Activated CD4-positive, alpha-beta T cell treated with anti-CD3 and anti-CD28 coated beads, Interleukin-2, amount 10 ng/mL, durations not matched to agents 24 days and 14 days (primary cell): ENCODE data around the gene HMOX2. TPM values are rescaled to one million over a fixed set of nuclear protein-coding genes. Genes with fewer than 3 reads are reported as not detected.
A peak's percentile ranks its signal among the peaks of the same experiment; 100 is the strongest.

Source experiments
- DNase-seq: peaks from one replicate; pipeline ENCODE4 v3.0.0; 2022
- H3K27ac Mint-ChIP-seq: one replicate; pipeline ENCODE4 v1.8.0; 2022; ENCODE audit warnings: mild to moderate bottlenecking, mixed read lengths
- H3K27me3 Mint-ChIP-seq: one replicate; pipeline ENCODE4 v1.8.0; 2022; ENCODE audit warnings: mixed read lengths
- H3K36me3 Mint-ChIP-seq: one replicate; pipeline ENCODE4 v1.8.0; 2022; ENCODE audit warnings: low read depth, mild to moderate bottlenecking, mixed read lengths
- H3K4me1 Mint-ChIP-seq: one replicate; pipeline ENCODE4 v1.8.0; 2021; ENCODE audit warnings: mixed read lengths
- H3K4me3 Mint-ChIP-seq: one replicate; pipeline ENCODE4 v1.8.0; 2022; ENCODE audit warnings: mild to moderate bottlenecking, moderate library complexity, mixed read lengths
- H3K9me3 Mint-ChIP-seq: one replicate; pipeline ENCODE4 v1.8.0; 2021; ENCODE audit warnings: mixed read lengths
- intact Hi-C: fragments of 100-400 bp; cut with micrococcal nuclease; formaldehyde crosslinking; loops from one replicate; pipeline ENCODE4 v1.15.1; 2023
- total RNA-seq: library from RNA; stranded (reverse); gene quantifications from 2 replicates; pipeline ENCODE4 v1.2.3, GENCODE V29; 2022

HMOX2 gene, protein sequence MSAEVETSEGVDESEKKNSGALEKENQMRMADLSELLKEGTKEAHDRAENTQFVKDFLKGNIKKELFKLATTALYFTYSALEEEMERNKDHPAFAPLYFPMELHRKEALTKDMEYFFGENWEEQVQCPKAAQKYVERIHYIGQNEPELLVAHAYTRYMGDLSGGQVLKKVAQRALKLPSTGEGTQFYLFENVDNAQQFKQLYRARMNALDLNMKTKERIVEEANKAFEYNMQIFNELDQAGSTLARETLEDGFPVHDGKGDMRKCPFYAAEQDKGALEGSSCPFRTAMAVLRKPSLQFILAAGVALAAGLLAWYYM
- total RNA-seq, result 64.3 and 70.0 TPM in 2 replicates

DNA sequence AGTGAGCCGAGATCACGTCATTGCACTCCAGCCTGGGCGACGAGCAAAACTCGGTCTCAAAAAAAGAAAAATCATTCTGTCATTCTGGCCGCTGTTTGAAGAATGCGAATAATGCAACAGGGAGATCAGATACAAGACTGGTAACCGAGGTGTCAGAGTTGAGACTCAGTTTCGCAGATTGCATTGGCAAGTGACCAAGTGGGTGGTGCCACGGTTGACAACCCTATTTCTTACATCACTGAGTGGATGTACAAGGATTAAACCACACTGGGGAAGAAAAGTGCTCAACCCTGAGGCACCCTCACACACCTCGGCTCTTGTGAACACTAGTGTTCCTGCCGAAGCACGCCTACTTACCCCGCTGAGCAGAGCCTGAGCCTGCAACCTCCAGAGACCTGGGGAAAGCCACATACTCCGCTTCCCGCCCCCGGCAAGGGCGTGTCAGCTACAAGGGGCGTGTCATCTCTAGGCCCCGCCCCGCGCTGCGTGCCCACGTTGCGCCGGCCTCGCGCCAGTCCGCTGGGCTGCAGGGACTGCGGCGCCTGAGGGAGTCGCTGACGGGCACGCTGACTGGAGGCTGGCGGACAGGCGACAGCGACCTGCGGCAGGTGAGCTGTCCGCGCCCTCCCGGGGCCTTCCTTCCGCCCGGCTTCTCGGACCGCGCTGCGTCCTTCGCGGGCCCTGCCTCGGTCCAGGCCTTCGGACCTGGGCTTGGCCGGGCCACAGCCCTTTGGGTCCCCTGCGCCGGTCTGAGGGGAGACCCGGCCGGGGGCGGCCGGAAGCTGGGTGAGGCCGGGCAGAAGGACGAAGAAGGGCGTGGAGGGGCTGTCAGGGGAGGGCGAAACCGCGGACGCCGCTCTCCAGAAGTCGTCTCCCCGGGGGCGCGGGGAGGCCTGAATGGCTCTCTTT lies at the start of gene HMOX2:
Gene HMOX2, plus strand, starts transcription at position 519 of the 909 bp plus-strand sequence. CDS start 29,127 bp downstream, outside the sequence.
- Mint-ChIP-seq H3K27ac (peak within 1 kb of the TSS; percentile 82), H3K27me3 (no peaks in the 10 kb centered on the region), H3K4me1 (peaks cover 29% of the 10 kb centered on the region), H3K4me3 (peak within 1 kb of the TSS; percentile 92), H3K9me3 (no peaks in the 10 kb centered on the region), H3K36me3 (peaks cover 15% of the 10 kb centered on the region)
- DNase-seq, result peak; percentile 99
- intact Hi-C loops, result loop anchor here (1.0 to 10.0 kb wide), 5 partner anchors 29 to 140 kb away; partner anchors contain the start of genes CDIP1 and PAM16

DNA sequence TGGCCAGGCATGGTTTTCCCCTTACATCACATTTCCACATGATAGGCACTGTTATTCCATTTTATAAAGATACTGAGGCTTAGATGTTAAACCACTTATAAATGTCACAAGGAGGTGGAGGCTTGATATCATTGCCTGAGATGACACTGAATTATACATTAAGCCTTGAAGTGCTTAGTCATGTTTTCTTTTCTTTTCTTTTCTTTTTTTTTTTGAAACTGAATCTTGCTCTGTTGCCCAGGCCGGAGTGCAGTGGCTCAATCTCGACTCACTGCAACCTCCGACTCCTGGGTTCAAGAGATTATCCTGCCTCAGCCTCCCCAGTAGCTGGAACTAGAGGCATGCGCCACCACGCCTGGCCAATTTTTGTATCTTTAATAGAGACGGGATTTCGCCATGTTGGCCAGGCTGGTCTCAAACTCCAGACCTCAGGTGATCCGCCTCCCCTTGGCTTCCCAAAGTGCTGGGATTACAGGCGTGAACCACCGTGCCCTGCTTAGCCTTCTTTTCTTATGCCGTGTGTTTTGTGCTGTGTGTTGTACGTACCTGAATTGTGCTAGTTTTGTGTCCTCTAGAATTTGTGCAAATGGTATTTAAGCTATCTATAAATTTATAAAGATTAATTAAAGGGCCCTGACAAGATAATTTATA lies 49.4 kb upstream of the HMOX2 start:
- Mint-ChIP-seq H3K9me3 (no peaks in the 10 kb centered on the region), H3K27me3 (peaks cover 3% of the 10 kb centered on the region), H3K4me1 (peaks cover 29% of the 10 kb centered on the region), H3K27ac (peak overlapping the region; percentile 100), H3K36me3 (peaks cover 37% of the 10 kb centered on the region), H3K4me3 (peak overlapping the region; percentile 100)
- no peak for DNase-seq
- intact Hi-C loops, result loop anchor here (1.0 to 5.0 kb wide), 3 partner anchors 49 to 185 kb away; partner anchors contain the start of genes CDIP1, HMOX2 and UBALD1

DNA sequence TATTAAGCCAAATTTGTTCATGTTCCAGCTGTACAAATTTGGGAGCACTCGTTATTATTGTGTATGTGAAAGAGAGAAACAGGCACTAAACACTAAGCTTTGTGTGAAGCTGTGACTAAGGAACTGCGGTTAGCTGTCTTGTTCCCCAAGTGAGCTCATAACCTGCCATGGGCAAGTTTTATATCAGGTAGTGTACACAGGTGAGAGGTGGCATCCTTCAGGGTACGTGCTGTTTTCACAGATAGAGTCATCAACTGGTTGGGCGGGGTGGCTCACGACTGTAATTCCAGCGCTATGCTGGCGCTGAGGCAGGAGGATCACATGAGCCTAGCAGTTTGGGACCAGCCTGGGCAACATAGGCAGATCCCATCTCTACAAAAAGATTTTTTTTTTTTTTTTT lies 47.7 kb upstream of the HMOX2 start:
- Mint-ChIP-seq H3K27me3 (peaks cover 3% of the 10 kb centered on the region), H3K36me3 (peaks cover 43% of the 10 kb centered on the region), H3K4me1 (peaks cover 29% of the 10 kb centered on the region), H3K27ac (peak overlapping the region; percentile 13), H3K9me3 (no peaks in the 10 kb centered on the region), H3K4me3 (peak overlapping the region; percentile 35)
- DNase-seq, result no peak
- intact Hi-C loops, result loop anchor here (5.0 kb wide), 2 partner anchors 109 to 184 kb away; partner anchors contain the start of genes CDIP1 and UBALD1

DNA sequence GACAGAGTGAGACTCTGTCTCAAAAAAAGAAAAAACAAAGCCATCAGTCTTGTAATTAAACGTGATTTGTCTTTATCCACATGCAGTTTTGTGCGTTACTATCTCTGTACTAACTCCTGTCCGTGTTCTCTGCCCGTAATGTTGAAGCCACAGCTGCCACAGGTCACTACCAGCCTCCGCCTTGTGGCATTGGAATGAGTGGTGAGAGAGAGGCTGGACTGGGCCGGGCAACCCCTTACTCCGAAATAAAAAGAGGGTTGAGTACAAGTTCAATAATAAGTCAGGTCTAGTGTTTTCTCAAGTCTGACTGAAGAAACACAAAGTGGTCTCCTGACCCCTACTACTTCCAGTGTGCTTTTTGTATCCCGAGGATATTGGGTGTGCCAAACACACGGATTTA lies 45.2 kb upstream of the HMOX2 start:
- Mint-ChIP-seq H3K4me1 (peaks cover 29% of the 10 kb centered on the region), H3K9me3 (no peaks in the 10 kb centered on the region), H3K27me3 (no peaks in the 10 kb centered on the region), H3K36me3 (peaks cover 52% of the 10 kb centered on the region), H3K4me3 (no peak overlapping the region), H3K27ac (no peak overlapping the region)
- intact Hi-C loops, result no loop called here
- DNase-seq, result no peak

DNA sequence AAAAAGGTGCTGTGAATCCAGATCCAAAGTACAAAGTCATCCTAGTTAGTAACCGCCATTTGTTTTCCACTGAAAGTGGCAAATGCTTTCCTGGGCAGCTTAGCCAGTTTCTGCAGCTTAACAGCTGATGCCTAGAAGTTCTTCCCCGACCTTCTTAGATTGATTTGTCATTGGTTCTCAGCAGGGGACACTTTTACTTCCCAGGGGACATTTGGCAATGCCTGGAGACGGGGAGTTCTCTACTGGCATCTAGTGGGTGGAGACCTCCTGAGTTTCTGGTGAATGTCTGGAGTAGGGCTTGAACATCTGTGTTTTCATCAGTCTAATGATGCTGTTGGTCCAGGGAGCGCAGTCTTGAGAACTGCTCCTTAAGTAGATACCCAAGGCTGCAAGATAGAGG lies 43.0 kb upstream of the HMOX2 start:
- Mint-ChIP-seq H3K9me3 (no peaks in the 10 kb centered on the region), H3K4me1 (peaks cover 16% of the 10 kb centered on the region), H3K4me3 (no peak overlapping the region), H3K27me3 (no peaks in the 10 kb centered on the region), H3K27ac (no peak overlapping the region), H3K36me3 (peaks cover 52% of the 10 kb centered on the region)
- intact Hi-C loops, result no loop called here
- no peak for DNase-seq

DNA sequence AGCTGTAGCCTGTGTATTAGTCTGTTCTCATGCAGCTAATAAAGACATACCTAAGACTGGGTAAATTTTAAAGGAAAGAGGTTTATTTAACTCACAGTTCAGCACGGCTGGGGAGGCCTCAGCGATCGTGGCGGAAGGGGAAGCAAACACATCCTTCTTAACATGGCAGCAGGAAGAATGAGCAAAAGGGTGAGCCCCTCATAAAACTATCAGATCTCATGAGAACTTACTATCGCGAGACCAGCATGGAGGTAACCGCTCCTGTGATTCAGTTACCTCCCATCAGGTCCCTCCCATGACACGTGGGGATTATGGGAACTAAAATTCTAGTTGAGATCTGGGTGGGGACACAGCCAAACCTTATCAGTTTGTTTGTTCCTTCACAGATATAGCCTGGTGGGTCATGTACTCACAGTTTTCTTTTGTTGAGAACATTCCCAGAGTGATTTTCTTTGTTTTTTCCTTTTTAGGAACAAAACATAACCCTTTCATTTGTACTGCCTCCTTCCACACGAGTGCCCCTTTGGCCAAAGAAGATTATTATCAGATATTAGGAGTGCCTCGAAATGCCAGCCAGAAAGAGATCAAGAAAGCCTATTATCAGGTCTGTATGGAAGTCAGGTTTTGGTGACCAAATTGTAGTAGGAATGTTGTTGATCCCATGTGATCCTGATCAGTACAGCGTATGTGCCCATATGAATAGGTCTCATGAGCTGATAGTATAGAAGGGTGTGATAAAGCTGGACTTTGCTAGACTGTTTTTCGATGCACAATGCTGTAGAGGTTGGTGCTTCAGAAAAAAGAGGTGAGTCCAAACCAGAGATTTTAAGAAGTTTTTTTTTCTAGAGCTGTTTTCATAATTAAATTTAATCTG lies 42.0 kb upstream of the HMOX2 start:
- no peaks in the 10 kb centered on the region for H3K9me3 Mint-ChIP-seq
- DNase-seq, result no peak
- peaks cover 53% of the 10 kb centered on the region for H3K36me3 Mint-ChIP-seq
- intact Hi-C loops, result no loop called here
- peaks cover 13% of the 10 kb centered on the region for H3K4me1 Mint-ChIP-seq
- no peak overlapping the region for H3K27ac Mint-ChIP-seq
- no peak overlapping the region for H3K4me3 Mint-ChIP-seq
- H3K27me3 Mint-ChIP-seq, result no peaks in the 10 kb centered on the region

DNA sequence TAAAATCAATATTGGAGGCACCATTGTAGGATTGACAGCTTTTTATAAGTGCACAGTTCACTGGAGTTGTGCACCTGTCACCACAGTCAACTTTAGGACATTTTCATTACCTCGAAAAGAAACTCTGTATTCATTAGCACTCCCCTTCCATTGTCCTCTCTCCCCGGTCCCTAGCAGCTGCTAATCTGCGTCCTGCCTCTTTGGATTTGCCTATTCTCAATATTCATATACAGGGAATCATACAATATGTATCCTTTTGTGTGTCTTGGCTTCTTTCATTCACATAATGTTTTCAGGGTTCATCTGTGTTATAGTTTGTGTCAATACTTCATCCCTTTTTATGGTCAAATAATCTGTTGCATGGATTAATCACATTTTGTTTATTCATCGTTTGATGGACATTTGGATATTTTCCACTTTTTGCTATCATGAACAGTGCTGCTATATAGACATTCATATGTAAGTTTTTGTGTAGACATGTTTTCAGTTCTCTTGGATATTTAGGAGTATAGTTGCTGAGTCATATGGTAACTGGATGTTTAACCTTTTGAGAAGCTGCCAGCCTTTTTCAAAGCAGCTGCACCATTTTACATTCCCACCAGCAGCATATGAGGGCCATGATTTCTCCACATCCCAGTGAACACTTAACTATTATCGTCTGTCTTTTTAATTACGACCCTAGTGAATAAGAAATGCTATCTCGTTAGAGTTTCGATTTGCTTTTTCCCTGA lies 40.7 kb upstream of the HMOX2 start:
- no peak overlapping the region for H3K27ac Mint-ChIP-seq
- peaks cover 53% of the 10 kb centered on the region for H3K36me3 Mint-ChIP-seq
- H3K4me3 Mint-ChIP-seq, result no peak overlapping the region
- H3K9me3 Mint-ChIP-seq, result no peaks in the 10 kb centered on the region
- peaks cover 13% of the 10 kb centered on the region for H3K4me1 Mint-ChIP-seq
- intact Hi-C loops, result no loop called here
- H3K27me3 Mint-ChIP-seq, result no peaks in the 10 kb centered on the region
- no peak for DNase-seq

DNA sequence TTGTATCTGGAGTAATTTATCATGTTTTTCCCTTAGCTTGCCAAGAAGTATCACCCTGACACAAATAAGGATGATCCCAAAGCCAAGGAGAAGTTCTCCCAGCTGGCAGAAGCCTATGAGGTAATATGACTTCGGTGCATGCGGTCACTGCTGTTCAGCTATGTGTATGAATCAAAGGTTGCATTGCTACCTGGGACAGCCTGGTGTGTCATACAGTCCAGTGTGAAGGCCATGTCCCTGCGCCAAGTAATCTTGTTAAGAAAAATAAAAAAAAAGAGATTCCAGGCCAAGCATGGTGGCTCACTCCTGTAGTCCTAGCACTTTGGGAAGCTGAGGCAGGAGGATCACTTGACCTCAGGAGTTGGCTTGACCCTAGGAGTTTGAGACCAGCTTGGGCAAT lies 38.8 kb upstream of the HMOX2 start:
- no peak for DNase-seq
- intact Hi-C loops, result no loop called here
- no peak overlapping the region for H3K4me3 Mint-ChIP-seq
- peaks cover 55% of the 10 kb centered on the region for H3K36me3 Mint-ChIP-seq
- H3K4me1 Mint-ChIP-seq, result peaks cover 13% of the 10 kb centered on the region
- H3K27me3 Mint-ChIP-seq, result no peaks in the 10 kb centered on the region
- H3K27ac Mint-ChIP-seq, result no peak overlapping the region
- H3K9me3 Mint-ChIP-seq, result no peaks in the 10 kb centered on the region

DNA sequence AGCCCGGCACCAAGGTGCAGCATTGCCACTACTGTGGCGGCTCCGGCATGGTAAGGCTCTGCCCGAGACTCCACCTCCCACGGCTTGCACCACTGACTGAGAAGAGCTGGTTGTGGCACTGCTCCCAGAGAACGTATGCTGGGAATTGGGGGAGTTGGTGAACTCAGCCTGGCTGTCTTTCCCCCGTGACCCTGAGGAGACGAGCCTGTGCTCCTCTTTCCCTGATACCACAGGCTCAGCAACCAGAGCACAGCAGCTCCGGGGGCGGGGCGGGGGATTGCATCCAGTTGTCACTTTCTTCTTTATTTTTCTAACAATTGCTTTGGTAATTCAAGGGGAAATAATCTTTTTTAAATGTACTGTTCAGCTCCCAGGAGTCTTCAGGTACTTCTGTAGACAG lies 33.8 kb upstream of the HMOX2 start:
- H3K36me3 Mint-ChIP-seq, result peaks cover 65% of the 10 kb centered on the region
- H3K27ac Mint-ChIP-seq, result no peak overlapping the region
- no peaks in the 10 kb centered on the region for H3K9me3 Mint-ChIP-seq
- DNase-seq, result no peak
- no peak overlapping the region for H3K4me3 Mint-ChIP-seq
- H3K4me1 Mint-ChIP-seq, result no peaks in the 10 kb centered on the region
- intact Hi-C loops, result no loop called here
- H3K27me3 Mint-ChIP-seq, result no peaks in the 10 kb centered on the region

DNA sequence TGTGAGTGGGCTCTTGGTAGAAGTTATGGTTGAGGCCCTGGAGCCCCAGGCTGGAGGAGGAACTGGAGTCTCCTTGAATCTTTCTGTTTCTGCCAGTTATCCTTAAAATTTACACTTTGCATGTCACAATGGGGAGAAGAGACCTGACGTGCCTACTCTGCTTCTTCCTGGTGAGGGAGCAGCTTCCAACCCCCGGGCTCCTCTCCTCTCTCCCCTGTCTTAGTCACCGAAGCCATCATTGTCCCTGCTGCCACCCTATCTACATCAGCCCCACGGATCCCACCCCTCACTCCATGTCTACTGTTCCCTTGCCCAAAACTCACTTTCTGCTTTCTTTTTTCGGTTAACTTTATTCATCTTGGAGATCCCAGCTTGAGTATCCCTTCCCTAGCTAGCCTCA lies 32.9 kb upstream of the HMOX2 start:
- Mint-ChIP-seq H3K4me3 (no peak overlapping the region), H3K4me1 (no peaks in the 10 kb centered on the region), H3K27ac (no peak overlapping the region), H3K9me3 (no peaks in the 10 kb centered on the region), H3K36me3 (peaks cover 67% of the 10 kb centered on the region), H3K27me3 (no peaks in the 10 kb centered on the region)
- intact Hi-C loops, result no loop called here
- no peak for DNase-seq

DNA sequence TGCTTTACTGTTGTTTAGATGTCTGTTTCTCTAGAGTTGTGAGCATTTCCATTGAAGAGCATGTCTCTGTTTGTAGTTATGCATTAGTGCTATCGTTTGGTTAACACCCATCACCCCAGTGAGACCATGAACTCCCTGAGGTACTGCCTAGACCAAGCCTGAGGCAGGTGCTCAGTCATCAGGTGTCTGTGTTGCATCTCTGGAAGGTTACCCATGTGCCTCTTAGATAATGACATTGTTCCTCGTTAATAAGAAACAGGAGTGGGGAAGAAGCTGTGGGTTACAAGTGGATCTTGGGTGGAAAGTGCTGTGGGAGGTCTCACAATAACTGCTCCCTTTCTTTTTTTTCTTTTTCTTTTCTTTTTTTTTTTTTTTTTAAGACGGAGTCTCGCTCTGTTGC lies 32.2 kb upstream of the HMOX2 start:
- no peaks in the 10 kb centered on the region for H3K27me3 Mint-ChIP-seq

DNA sequence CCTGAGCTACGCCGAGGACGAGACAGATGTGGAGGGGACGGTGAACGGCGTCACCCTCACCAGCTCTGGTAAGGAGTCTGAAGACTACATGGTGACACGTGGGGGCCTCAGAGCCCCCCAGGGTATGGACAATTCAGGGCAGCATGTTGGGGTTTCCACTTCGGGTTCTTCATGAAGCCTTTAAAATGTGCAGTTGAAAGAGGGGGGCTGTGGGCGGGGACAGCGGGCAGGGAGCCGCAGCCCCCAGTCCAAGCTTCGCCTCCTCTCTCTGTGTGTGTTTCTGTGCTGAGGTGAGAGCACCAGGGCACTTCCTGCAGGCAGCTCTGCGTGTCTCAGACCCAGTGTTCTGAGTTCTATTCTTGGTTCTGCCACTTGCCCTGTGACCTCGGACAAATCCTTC lies 25.8 kb upstream of the HMOX2 start:
- H3K9me3 Mint-ChIP-seq, result no peaks in the 10 kb centered on the region
- H3K27me3 Mint-ChIP-seq, result no peaks in the 10 kb centered on the region
- no peak overlapping the region for H3K4me3 Mint-ChIP-seq
- H3K4me1 Mint-ChIP-seq, result no peaks in the 10 kb centered on the region
- H3K27ac Mint-ChIP-seq, result no peak overlapping the region
- DNase-seq, result no peak
- H3K36me3 Mint-ChIP-seq, result peaks cover 56% of the 10 kb centered on the region
- intact Hi-C loops, result no loop called here

More for the DNA sequence above, 32.2 kb upstream of the HMOX2 start:
- peaks cover 64% of the 10 kb centered on the region for H3K36me3 Mint-ChIP-seq
- no peaks in the 10 kb centered on the region for H3K9me3 Mint-ChIP-seq
- H3K4me3 Mint-ChIP-seq, result no peak overlapping the region
- no peak overlapping the region for H3K27ac Mint-ChIP-seq
- no peak for DNase-seq
- intact Hi-C loops, result no loop called here
- H3K4me1 Mint-ChIP-seq, result no peaks in the 10 kb centered on the region
